ENCODE data around the gene WDR46. TPM values are rescaled to one million over a fixed set of nuclear protein-coding genes. Genes with fewer than 3 reads are reported as not detected.

The WDR46 gene
- total and polyA plus RNA-seq, 2 of the 13 experiments (the other 11 are each of a cell fraction or from before 2014, with no cell fraction given) = 47.4 to 105 TPM

GRCh38 chr6:33297956-33298772 lies 9.1 kb upstream of the WDR46 start (continued):
- 0 out of 2 replicates have a peak, but pooled peaks have one; percentile 39 for TF ChIP-seq GATAD1 (CRISPR knock-in tag; IDR thresholded peaks at IDR 0.05)
- TF ChIP-seq SMAD1 (CRISPR knock-in tag; IDR thresholded peaks at IDR 0.05; ENCODE audit: borderline replicate concordance, low read depth) = no peak
- peak; percentile 8 for TF ChIP-seq SRSF1 (optimal IDR thresholded peaks at IDR 0.05; ENCODE audit: low read depth, low read length)
- no peak for TF ChIP-seq PHB2 (IDR thresholded peaks at IDR 0.05; ENCODE audit: partially characterized antibody)
- TF ChIP-seq TSC22D2 (CRISPR knock-in tag; IDR thresholded peaks at IDR 0.05; ENCODE audit: borderline replicate concordance) = 0 out of 2 replicates have a peak, but pooled peaks have one; percentile 34
- TF ChIP-seq ZNF781 (CRISPR knock-in tag; IDR thresholded peaks at IDR 0.05; ENCODE audit: borderline replicate concordance, not compliant biosample characterization) = peak; percentile 46
- TF ChIP-seq PITX1 (CRISPR knock-in tag; IDR thresholded peaks at IDR 0.05) = peak; percentile 40; the same call in 1 of the 2 replicates
- TF ChIP-seq ZNF414 (CRISPR knock-in tag; IDR thresholded peaks at IDR 0.05) = no peak
- peak; percentile 68 for TF ChIP-seq ZNF629 (CRISPR knock-in tag; conservative IDR thresholded peaks at IDR 0.05)
- TF ChIP-seq ZBTB34 (CRISPR knock-in tag; IDR thresholded peaks at IDR 0.05) = 0 out of 2 replicates have a peak, but pooled peaks have one; percentile 14
- TF ChIP-seq GTF3A (CRISPR knock-in tag; conservative IDR thresholded peaks at IDR 0.05) = no peak
- TF ChIP-seq ZNF33A (CRISPR knock-in tag; IDR thresholded peaks at IDR 0.05; ENCODE audit: borderline replicate concordance) = no peak
- no peak for TF ChIP-seq JUNB (CRISPR knock-in tag; IDR thresholded peaks at IDR 0.05; ENCODE audit: borderline replicate concordance)
- TF ChIP-seq SP1 (IDR thresholded peaks at IDR 0.05) = no peak
- TF ChIP-seq SP1 (CRISPR knock-in tag; IDR thresholded peaks at IDR 0.05) = 0 out of 2 replicates have a peak, but pooled peaks have one; percentile 34
- TF ChIP-seq ZFY (CRISPR knock-in tag; IDR thresholded peaks at IDR 0.05) = peak; percentile 8; the same call in 1 of the 2 replicates
- TF ChIP-seq ZSCAN9 (CRISPR knock-in tag; IDR thresholded peaks at IDR 0.05; ENCODE audit: borderline replicate concordance) = no peak
- TF ChIP-seq SMAD3 (CRISPR knock-in tag; IDR thresholded peaks at IDR 0.05) = no peak
- TF ChIP-seq SIN3A (IDR thresholded peaks at IDR 0.05; ENCODE audit: borderline replicate concordance, low read depth, low read length) = peak; percentile 80
- TF ChIP-seq ZNF83 (CRISPR knock-in tag; IDR thresholded peaks at IDR 0.05; ENCODE audit: borderline replicate concordance) = no peak
- TF ChIP-seq ZMYM3 (CRISPR knock-in tag; IDR thresholded peaks at IDR 0.05) = 0 out of 2 replicates have a peak, but pooled peaks have one; percentile 19
- TF ChIP-seq AGO1 (IDR thresholded peaks at IDR 0.05; ENCODE audit: low read depth, low read length, poor library complexity, severe bottlenecking) = no peak
- TF ChIP-seq MXI1 (IDR thresholded peaks at IDR 0.05; ENCODE audit: borderline replicate concordance, low read depth, low read length) = peak; percentile 13; the same call in 1 of the 3 replicates
- 0 out of 2 replicates have a peak, but pooled peaks have one; percentile 14 for TF ChIP-seq HBP1 (CRISPR knock-in tag; IDR thresholded peaks at IDR 0.05; ENCODE audit: low read depth)
- no peak for TF ChIP-seq NFATC3 (CRISPR knock-in tag; IDR thresholded peaks at IDR 0.05)
